AG20443 (cell line): Measurements from ENCODE around the gene F2.

Experiments used
- DNase-seq: peaks from one replicate; pipeline ENCODE4 v3.0.0; 2012; ENCODE audit warnings: low spot score, mixed read lengths

Gene F2

GRCh38 chr11:46718155-46719019, 626 bp upstream of the F2 start:
- no peak for DNase-seq

GRCh38 chr11:46719543-46720218, 668 bp downstream of the F2 start:
- no peak for DNase-seq

- DNase-seq = no peak
These were observed 2.3 kb downstream of the F2 start for GRCh38 chr11:46721286-46721685.

GRCh38 chr11:46722566-46723358, 3.7 kb downstream of the F2 start:
- no peak for DNase-seq

GRCh38 chr11:46723359-46723680, 4.3 kb downstream of the F2 start:
- no peak for DNase-seq

GRCh38 chr11:46724088-46724487, 5.1 kb downstream of the F2 start:
- no peak for DNase-seq

- DNase-seq = no peak
These were observed 6.6 kb downstream of the F2 start for GRCh38 chr11:46725338-46726205.

- DNase-seq = no peak
These were observed 7.3 kb downstream of the F2 start for GRCh38 chr11:46726206-46726862.

- DNase-seq = no peak
These were observed 9.1 kb downstream of the F2 start for GRCh38 chr11:46727952-46728658.

- DNase-seq = no peak
These were observed 9.6 kb downstream of the F2 start for GRCh38 chr11:46728659-46729040.

- DNase-seq = no peak
These were observed 10.4 kb downstream of the F2 start for GRCh38 chr11:46729110-46730027.

GRCh38 chr11:46731545-46731944, 12.5 kb downstream of the F2 start:
- DNase-seq = no peak

- DNase-seq = no peak
These were observed 14.2 kb downstream of the F2 start for GRCh38 chr11:46733234-46733633.

- no peak for DNase-seq
These were observed 17.1 kb downstream of the F2 start for GRCh38 chr11:46736146-46736545.

GRCh38 chr11:46736615-46737014, 17.6 kb downstream of the F2 start:
- DNase-seq = no peak

- DNase-seq = no peak
These were observed 18.7 kb downstream of the F2 start for GRCh38 chr11:46737699-46738098.

- no peak for DNase-seq
These were observed 19.9 kb downstream of the F2 start for GRCh38 chr11:46738887-46739286.

GRCh38 chr11:46741600-46742484, 22.8 kb downstream of the F2 start:
- no peak for DNase-seq

GRCh38 chr11:46743043-46743442, 24.0 kb downstream of the F2 start:
- no peak for DNase-seq
